Activated T-cell treated with anti-CD3 and anti-CD28 coated beads, Interleukin-2, amount 50 U/mL, for 24 hours (primary cell): Measurements from ENCODE around the gene CSRNP2.
A peak's percentile ranks its signal among the peaks of the same experiment; 100 is the strongest.

Experiments used
- DNase-seq: peaks from one replicate; pipeline ENCODE4 v3.0.0-alpha.2; 2020
- H3K27ac Mint-ChIP-seq: 2 replicates; pipeline ENCODE4 v1.8.0; 2020; ENCODE audit warnings: mild to moderate bottlenecking, mixed read lengths
- H3K27me3 Mint-ChIP-seq: 2 replicates; pipeline ENCODE4 v1.8.0; 2020; ENCODE audit warnings: mixed read lengths
- H3K36me3 Mint-ChIP-seq: 2 replicates; pipeline ENCODE4 v1.8.0; 2020; ENCODE audit warnings: low read depth, mixed read lengths
- H3K4me1 Mint-ChIP-seq: 2 replicates; pipeline ENCODE4 v1.8.0; 2020; ENCODE audit warnings: low read depth, mixed read lengths
- H3K4me3 Mint-ChIP-seq: 2 replicates; pipeline ENCODE4 v1.8.0; 2020; ENCODE audit warnings: mild to moderate bottlenecking, moderate library complexity, mixed read lengths
- H3K9me3 Mint-ChIP-seq: 2 replicates; pipeline ENCODE4 v1.8.0; 2020; ENCODE audit warnings: mixed read lengths

The CSRNP2 gene

GRCh38 chr12:51083126-51083833 lies at the start of gene CSRNP2:
Gene CSRNP2, minus strand, starts transcription at chr12:51083596. Its CDS starts 7,035 bp downstream, at chr12:51076561.
- Mint-ChIP-seq H3K36me3 (peaks cover 25% of the 10 kb centered on the region), H3K4me3 (peak within 1 kb of the TSS; percentile 90), H3K9me3 (no peaks in the 10 kb centered on the region), H3K27ac (peak within 1 kb of the TSS; percentile 92), H3K4me1 (peaks cover 52% of the 10 kb centered on the region), H3K27me3 (no peaks in the 10 kb centered on the region)
- peak; percentile 95 for DNase-seq

GRCh38 chr12:51132693-51133092 lies 49.3 kb upstream of the CSRNP2 start:
- Mint-ChIP-seq H3K4me3 (no peak overlapping the region), H3K27me3 (no peaks in the 10 kb centered on the region), H3K27ac (peak overlapping the region; percentile 33), H3K9me3 (no peaks in the 10 kb centered on the region), H3K36me3 (peaks cover 37% of the 10 kb centered on the region), H3K4me1 (peaks cover 7% of the 10 kb centered on the region)
- no peak for DNase-seq

GRCh38 chr12:51131745-51132521 lies 48.5 kb upstream of the CSRNP2 start:
- H3K27me3 Mint-ChIP-seq, result no peaks in the 10 kb centered on the region
- no peak overlapping the region for H3K4me3 Mint-ChIP-seq
- no peak overlapping the region for H3K27ac Mint-ChIP-seq
- peaks cover 12% of the 10 kb centered on the region for H3K4me1 Mint-ChIP-seq
- H3K36me3 Mint-ChIP-seq, result peaks cover 30% of the 10 kb centered on the region
- no peak for DNase-seq
- H3K9me3 Mint-ChIP-seq, result no peaks in the 10 kb centered on the region

GRCh38 chr12:51128919-51129318 lies 45.5 kb upstream of the CSRNP2 start:
- no peak overlapping the region for H3K27ac Mint-ChIP-seq
- H3K27me3 Mint-ChIP-seq, result no peaks in the 10 kb centered on the region
- H3K9me3 Mint-ChIP-seq, result no peaks in the 10 kb centered on the region
- H3K4me3 Mint-ChIP-seq, result no peak overlapping the region
- peaks cover 13% of the 10 kb centered on the region for H3K4me1 Mint-ChIP-seq
- peaks cover 40% of the 10 kb centered on the region for H3K36me3 Mint-ChIP-seq
- DNase-seq, result no peak

- Mint-ChIP-seq H3K9me3 (no peaks in the 10 kb centered on the region), H3K27me3 (no peaks in the 10 kb centered on the region), H3K27ac (no peak overlapping the region), H3K4me1 (peaks cover 9% of the 10 kb centered on the region), H3K4me3 (no peak overlapping the region), H3K36me3 (peaks cover 32% of the 10 kb centered on the region)
- no peak for DNase-seq
These were observed 43.8 kb upstream of the CSRNP2 start for GRCh38 chr12:51127050-51127729.

- Mint-ChIP-seq H3K9me3 (no peaks in the 10 kb centered on the region), H3K27ac (no peak overlapping the region), H3K36me3 (peaks cover 30% of the 10 kb centered on the region), H3K27me3 (no peaks in the 10 kb centered on the region), H3K4me1 (peaks cover 6% of the 10 kb centered on the region), H3K4me3 (no peak overlapping the region)
- DNase-seq, result no peak
These were observed 42.9 kb upstream of the CSRNP2 start for GRCh38 chr12:51126297-51126696.

- Mint-ChIP-seq H3K4me1 (peaks cover 6% of the 10 kb centered on the region), H3K4me3 (no peak overlapping the region), H3K36me3 (peaks cover 32% of the 10 kb centered on the region), H3K27ac (no peak overlapping the region), H3K27me3 (no peaks in the 10 kb centered on the region), H3K9me3 (no peaks in the 10 kb centered on the region)
- no peak for DNase-seq
These were observed 41.1 kb upstream of the CSRNP2 start for GRCh38 chr12:51124504-51124903.

- Mint-ChIP-seq H3K27me3 (no peaks in the 10 kb centered on the region), H3K27ac (no peak overlapping the region)
These were observed 39.4 kb upstream of the CSRNP2 start for GRCh38 chr12:51122844-51123243.

GRCh38 chr12:51118706-51119105 lies 35.3 kb upstream of the CSRNP2 start:
- H3K4me3 Mint-ChIP-seq, result no peak overlapping the region
- H3K9me3 Mint-ChIP-seq, result no peaks in the 10 kb centered on the region
- no peaks in the 10 kb centered on the region for H3K27me3 Mint-ChIP-seq
- DNase-seq, result no peak
- H3K27ac Mint-ChIP-seq, result no peak overlapping the region
- peaks cover 49% of the 10 kb centered on the region for H3K36me3 Mint-ChIP-seq
- peaks cover 7% of the 10 kb centered on the region for H3K4me1 Mint-ChIP-seq

More at GRCh38 chr12:51122844-51123243, 39.4 kb upstream of the CSRNP2 start:
- Mint-ChIP-seq H3K4me1 (peaks cover 13% of the 10 kb centered on the region), H3K36me3 (peaks cover 37% of the 10 kb centered on the region), H3K9me3 (no peaks in the 10 kb centered on the region), H3K4me3 (no peak overlapping the region)
- DNase-seq, result no peak

- Mint-ChIP-seq H3K27ac (no peak overlapping the region), H3K4me1 (peaks cover 7% of the 10 kb centered on the region), H3K9me3 (no peaks in the 10 kb centered on the region), H3K4me3 (no peak overlapping the region), H3K36me3 (peaks cover 72% of the 10 kb centered on the region), H3K27me3 (no peaks in the 10 kb centered on the region)
- no peak for DNase-seq
These were observed 32.1 kb upstream of the CSRNP2 start for GRCh38 chr12:51115533-51115932.

GRCh38 chr12:51108136-51108535 lies 24.7 kb upstream of the CSRNP2 start:
- Mint-ChIP-seq H3K4me1 (peaks cover 8% of the 10 kb centered on the region), H3K27ac (peak overlapping the region; percentile 26), H3K4me3 (no peak overlapping the region), H3K9me3 (no peaks in the 10 kb centered on the region), H3K36me3 (peaks cover 83% of the 10 kb centered on the region), H3K27me3 (no peaks in the 10 kb centered on the region)
- no peak for DNase-seq

GRCh38 chr12:51103977-51104376 lies 20.6 kb upstream of the CSRNP2 start:
- Mint-ChIP-seq H3K36me3 (peaks cover 87% of the 10 kb centered on the region), H3K4me3 (no peak overlapping the region), H3K27me3 (no peaks in the 10 kb centered on the region), H3K9me3 (no peaks in the 10 kb centered on the region), H3K27ac (peak overlapping the region; percentile 60), H3K4me1 (peaks cover 8% of the 10 kb centered on the region)
- DNase-seq, result no peak

GRCh38 chr12:51098611-51099010 lies 15.2 kb upstream of the CSRNP2 start:
- no peaks in the 10 kb centered on the region for H3K27me3 Mint-ChIP-seq
- peak overlapping the region; percentile 6 for H3K27ac Mint-ChIP-seq
- peaks cover 2% of the 10 kb centered on the region for H3K4me1 Mint-ChIP-seq
- peaks cover 87% of the 10 kb centered on the region for H3K36me3 Mint-ChIP-seq
- no peaks in the 10 kb centered on the region for H3K9me3 Mint-ChIP-seq
- no peak for DNase-seq
- no peak overlapping the region for H3K4me3 Mint-ChIP-seq

- H3K27ac Mint-ChIP-seq, result no peak overlapping the region
- H3K36me3 Mint-ChIP-seq, result peaks cover 38% of the 10 kb centered on the region
- H3K9me3 Mint-ChIP-seq, result no peaks in the 10 kb centered on the region
- no peak overlapping the region for H3K4me3 Mint-ChIP-seq
- DNase-seq, result no peak
- peaks cover 15% of the 10 kb centered on the region for H3K4me1 Mint-ChIP-seq
- H3K27me3 Mint-ChIP-seq, result no peaks in the 10 kb centered on the region
These were observed 7.4 kb upstream of the CSRNP2 start for GRCh38 chr12:51090705-51091229.
